ENCODE results near the gene RREB1. TPM values are rescaled to one million over a fixed set of nuclear protein-coding genes. Genes with fewer than 3 reads are reported as not detected.
A peak's percentile ranks its signal among the peaks of the same experiment; 100 is the strongest.

Gene RREB1
- total and polyA plus RNA-seq, 2 experiments from 2014 or later = 8.5 to 25.5 TPM

DNA sequence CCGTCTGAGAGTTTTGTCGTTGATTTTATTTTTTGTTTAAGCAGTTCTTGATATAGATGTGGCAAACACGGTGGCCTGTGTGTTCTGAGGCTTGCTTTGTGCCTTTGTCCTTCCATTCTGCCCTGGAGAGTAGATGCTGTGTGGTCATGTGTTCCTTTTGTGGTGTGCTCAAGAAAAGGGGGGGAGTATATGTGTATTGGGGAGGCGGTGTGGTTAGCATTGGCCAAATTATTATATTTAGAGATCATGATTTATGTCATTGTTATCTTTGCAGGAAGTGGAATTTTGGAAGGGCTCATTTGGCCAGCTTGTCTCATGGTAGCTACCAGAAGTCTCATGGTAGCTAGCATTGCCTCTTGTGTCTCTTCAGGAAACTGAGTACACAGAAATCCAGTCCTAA is 16.4 kb downstream of the RREB1 start:
- H3K4me1 ChIP-seq (ENCODE audit: insufficient read depth) = peaks cover 20% of the 10 kb centered on the region
- H3K4me2 ChIP-seq = no peak overlapping the region
- ATAC-seq = no peak
- H3F3A ChIP-seq (replicated peaks; ENCODE audit: low read depth) = no peaks in the 10 kb centered on the region
- H3K27me3 ChIP-seq (ENCODE audit: insufficient read depth) = no peaks in the 10 kb centered on the region
- Mint-ChIP-seq H3K27me3 (ENCODE audit: insufficient read depth, low read depth, poor library complexity) (no peaks in the 10 kb centered on the region), H3K27ac (peak overlapping the region; percentile 28; the same call in 1 of the 2 replicates), H3K4me3 (no peak overlapping the region), H3K9me3 (no peaks in the 10 kb centered on the region; the same call in 2 of the 3 replicates), H3K4me1 (peaks cover 40% of the 10 kb centered on the region), H3K36me3 (ENCODE audit: low read depth) (peaks cover 20% of the 10 kb centered on the region)
- no peaks in the 10 kb centered on the region for H3K9me2 ChIP-seq (ENCODE audit: insufficient read depth)
- H3K79me2 ChIP-seq (replicated peaks; ENCODE audit: insufficient read depth) = peaks cover 100% of the 10 kb centered on the region
- peaks cover 11% of the 10 kb centered on the region for H4K20me1 ChIP-seq (replicated peaks; ENCODE audit: insufficient read depth)
- no peaks in the 10 kb centered on the region for H3K36me3 ChIP-seq (ENCODE audit: insufficient read depth)
- no peak overlapping the region for H2AFZ ChIP-seq
- TF ChIP-seq EZH2 (IDR thresholded peaks at IDR 0.05; ENCODE audit: low read depth, unreplicated experiment) = no peak
- TF ChIP-seq CREB1 (CRISPR knock-in tag; IDR thresholded peaks at IDR 0.05; ENCODE audit: low read depth) = no peak
- TF ChIP-seq ZNF331 (CRISPR knock-in tag; IDR thresholded peaks at IDR 0.05; ENCODE audit: low read depth) = no peak
- TF ChIP-seq NANOG (IDR thresholded peaks at IDR 0.05; ENCODE audit: borderline replicate concordance) = no peak
- TF ChIP-seq, protein P1, sequence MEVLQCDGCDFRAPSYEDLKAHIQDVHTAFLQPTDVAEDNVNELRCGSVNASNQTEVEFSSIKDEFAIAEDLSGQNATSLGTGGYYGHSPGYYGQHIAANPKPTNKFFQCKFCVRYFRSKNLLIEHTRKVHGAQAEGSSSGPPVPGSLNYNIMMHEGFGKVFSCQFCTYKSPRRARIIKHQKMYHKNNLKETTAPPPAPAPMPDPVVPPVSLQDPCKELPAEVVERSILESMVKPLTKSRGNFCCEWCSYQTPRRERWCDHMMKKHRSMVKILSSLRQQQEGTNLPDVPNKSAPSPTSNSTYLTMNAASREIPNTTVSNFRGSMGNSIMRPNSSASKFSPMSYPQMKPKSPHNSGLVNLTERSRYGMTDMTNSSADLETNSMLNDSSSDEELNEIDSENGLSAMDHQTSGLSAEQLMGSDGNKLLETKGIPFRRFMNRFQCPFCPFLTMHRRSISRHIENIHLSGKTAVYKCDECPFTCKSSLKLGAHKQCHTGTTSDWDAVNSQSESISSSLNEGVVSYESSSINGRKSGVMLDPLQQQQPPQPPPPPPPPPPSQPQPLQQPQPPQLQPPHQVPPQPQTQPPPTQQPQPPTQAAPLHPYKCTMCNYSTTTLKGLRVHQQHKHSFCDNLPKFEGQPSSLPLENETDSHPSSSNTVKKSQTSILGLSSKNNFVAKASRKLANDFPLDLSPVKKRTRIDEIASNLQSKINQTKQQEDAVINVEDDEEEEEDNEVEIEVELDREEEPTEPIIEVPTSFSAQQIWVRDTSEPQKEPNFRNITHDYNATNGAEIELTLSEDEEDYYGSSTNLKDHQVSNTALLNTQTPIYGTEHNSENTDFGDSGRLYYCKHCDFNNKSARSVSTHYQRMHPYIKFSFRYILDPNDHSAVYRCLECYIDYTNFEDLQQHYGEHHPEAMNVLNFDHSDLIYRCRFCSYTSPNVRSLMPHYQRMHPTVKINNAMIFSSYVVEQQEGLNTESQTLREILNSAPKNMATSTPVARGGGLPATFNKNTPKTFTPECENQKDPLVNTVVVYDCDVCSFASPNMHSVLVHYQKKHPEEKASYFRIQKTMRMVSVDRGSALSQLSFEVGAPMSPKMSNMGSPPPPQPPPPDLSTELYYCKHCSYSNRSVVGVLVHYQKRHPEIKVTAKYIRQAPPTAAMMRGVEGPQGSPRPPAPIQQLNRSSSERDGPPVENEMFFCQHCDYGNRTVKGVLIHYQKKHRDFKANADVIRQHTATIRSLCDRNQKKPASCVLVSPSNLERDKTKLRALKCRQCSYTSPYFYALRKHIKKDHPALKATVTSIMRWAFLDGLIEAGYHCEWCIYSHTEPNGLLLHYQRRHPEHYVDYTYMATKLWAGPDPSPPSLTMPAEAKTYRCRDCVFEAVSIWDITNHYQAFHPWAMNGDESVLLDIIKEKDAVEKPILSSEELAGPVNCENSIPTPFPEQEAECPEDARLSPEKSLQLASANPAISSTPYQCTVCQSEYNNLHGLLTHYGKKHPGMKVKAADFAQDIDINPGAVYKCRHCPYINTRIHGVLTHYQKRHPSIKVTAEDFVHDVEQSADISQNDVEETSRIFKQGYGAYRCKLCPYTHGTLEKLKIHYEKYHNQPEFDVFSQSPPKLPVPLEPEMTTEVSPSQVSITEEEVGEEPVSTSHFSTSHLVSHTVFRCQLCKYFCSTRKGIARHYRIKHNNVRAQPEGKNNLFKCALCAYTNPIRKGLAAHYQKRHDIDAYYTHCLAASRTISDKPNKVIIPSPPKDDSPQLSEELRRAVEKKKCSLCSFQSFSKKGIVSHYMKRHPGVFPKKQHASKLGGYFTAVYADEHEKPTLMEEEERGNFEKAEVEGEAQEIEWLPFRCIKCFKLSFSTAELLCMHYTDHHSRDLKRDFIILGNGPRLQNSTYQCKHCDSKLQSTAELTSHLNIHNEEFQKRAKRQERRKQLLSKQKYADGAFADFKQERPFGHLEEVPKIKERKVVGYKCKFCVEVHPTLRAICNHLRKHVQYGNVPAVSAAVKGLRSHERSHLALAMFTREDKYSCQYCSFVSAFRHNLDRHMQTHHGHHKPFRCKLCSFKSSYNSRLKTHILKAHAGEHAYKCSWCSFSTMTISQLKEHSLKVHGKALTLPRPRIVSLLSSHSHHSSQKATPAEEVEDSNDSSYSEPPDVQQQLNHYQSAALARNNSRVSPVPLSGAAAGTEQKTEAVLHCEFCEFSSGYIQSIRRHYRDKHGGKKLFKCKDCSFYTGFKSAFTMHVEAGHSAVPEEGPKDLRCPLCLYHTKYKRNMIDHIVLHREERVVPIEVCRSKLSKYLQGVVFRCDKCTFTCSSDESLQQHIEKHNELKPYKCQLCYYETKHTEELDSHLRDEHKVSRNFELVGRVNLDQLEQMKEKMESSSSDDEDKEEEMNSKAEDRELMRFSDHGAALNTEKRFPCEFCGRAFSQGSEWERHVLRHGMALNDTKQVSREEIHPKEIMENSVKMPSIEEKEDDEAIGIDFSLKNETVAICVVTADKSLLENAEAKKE (CRISPR knock-in tag; IDR thresholded peaks at IDR 0.05) = no peak
- no peak for TF ChIP-seq ZNF114 (CRISPR knock-in tag; IDR thresholded peaks at IDR 0.05)
- no peak for TF ChIP-seq POLR2AphosphoS5 (IDR thresholded peaks at IDR 0.05; ENCODE audit: low read depth)
- TF ChIP-seq EZH2phosphoT487 (IDR thresholded peaks at IDR 0.05; ENCODE audit: unreplicated experiment) = no peak
- no peak for TF ChIP-seq REST (IDR thresholded peaks at IDR 0.05; ENCODE audit: unreplicated experiment)
- no peak for TF ChIP-seq JUNB (IDR thresholded peaks at IDR 0.05; ENCODE audit: unreplicated experiment)
- TF ChIP-seq STAT1 (IDR thresholded peaks at IDR 0.05; ENCODE audit: unreplicated experiment) = no peak
- TF ChIP-seq, protein P2, sequence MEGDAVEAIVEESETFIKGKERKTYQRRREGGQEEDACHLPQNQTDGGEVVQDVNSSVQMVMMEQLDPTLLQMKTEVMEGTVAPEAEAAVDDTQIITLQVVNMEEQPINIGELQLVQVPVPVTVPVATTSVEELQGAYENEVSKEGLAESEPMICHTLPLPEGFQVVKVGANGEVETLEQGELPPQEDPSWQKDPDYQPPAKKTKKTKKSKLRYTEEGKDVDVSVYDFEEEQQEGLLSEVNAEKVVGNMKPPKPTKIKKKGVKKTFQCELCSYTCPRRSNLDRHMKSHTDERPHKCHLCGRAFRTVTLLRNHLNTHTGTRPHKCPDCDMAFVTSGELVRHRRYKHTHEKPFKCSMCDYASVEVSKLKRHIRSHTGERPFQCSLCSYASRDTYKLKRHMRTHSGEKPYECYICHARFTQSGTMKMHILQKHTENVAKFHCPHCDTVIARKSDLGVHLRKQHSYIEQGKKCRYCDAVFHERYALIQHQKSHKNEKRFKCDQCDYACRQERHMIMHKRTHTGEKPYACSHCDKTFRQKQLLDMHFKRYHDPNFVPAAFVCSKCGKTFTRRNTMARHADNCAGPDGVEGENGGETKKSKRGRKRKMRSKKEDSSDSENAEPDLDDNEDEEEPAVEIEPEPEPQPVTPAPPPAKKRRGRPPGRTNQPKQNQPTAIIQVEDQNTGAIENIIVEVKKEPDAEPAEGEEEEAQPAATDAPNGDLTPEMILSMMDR (conservative IDR thresholded peaks at IDR 0.05; ENCODE audit: low read depth in 2 of 2) = no peak
- no peak for TF ChIP-seq ETS1 (IDR thresholded peaks at IDR 0.05)
- H3K27ac ChIP-seq (ENCODE audit: low read depth) = no peak overlapping the region
- no peak overlapping the region for H3K4me3 ChIP-seq
- DNase-seq (ENCODE audit: low spot score) = no peak

Measured in GM23338 (cell line).